ENCODE measurements around the gene MRPL20.

MRPL20 gene

DNA sequence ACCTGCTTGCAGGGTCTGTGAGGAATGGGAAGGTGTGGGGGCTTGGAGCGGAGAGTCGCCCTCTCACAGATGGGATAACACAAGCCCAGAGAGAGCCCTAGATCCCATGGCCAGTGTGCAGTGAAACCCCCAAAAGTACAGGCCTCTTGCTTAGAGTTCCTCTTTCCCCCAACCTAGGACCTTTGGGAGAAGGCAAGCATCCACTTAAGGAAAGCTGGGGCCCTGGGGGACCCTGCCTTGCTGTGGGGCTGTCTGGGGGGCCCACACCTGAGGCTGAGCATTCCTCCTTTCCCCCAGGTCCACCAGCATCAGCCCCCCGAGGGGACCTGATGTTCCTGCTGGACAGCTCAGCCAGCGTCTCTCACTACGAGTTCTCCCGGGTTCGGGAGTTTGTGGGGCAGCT lies 29.5 kb upstream of the MRPL20 start:
- WGBS (ENCODE audit: insufficient coverage, insufficient read length): no CpG with 5 or more reads among the region's 7 CpGs
- Histone ChIP-seq H3K4me3 (ENCODE audit: low read length) (no peak overlapping the region), H3K27ac (ENCODE audit: low read length) (no peak overlapping the region), H3K36me3 (ENCODE audit: control insufficient read depth, insufficient read depth, low read length) (peaks cover 3% of the 10 kb centered on the region; the same call in 1 of the 2 replicates), H3K9me3 (ENCODE audit: control insufficient read depth, insufficient read depth, low read length) (no peaks in the 10 kb centered on the region), H3K4me1 (ENCODE audit: control insufficient read depth, insufficient read depth, low read length) (peaks cover 25% of the 10 kb centered on the region), H3K27me3 (ENCODE audit: control insufficient read depth, insufficient read depth, low read length) (no peaks in the 10 kb centered on the region)
- no peak for DNase-seq (ENCODE audit: low read depth, low spot score)

DNA sequence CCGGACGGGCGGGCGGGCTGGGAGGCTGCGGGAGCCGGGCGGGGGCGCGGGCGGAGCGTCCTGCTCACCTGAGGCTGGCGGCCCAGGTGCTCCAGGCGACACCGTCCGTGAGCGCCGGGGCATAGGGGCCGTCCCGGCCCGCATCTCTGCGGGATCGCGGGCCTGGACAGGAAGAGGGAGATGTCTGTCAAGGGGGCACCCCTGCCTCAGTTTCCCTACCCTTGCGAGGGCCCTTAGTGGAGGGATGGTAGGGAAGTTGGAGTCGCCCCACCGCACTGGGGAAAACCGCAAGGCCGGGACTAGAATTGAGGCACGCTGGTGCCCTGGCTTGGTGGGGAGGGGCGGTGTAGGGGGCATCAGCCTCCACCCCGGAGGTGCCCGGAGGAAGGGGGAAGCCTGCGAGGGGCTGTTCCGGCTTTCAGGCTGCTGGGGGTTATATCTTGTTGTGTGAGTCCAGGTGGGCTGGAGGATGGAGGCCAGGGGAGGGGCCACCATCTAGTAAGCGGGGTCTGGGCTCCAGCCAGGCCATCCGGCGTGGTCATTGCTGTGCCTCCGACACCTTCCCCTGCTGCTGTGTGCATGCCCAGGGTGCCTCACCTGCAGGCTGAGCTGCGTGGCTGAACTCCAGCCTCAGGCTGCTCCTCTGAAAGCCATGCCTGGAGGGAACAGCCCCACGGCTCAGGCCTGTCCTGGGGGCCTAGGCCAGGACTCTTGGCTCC lies 29.0 kb upstream of the MRPL20 start:
- no peak overlapping the region for H3K27ac ChIP-seq (ENCODE audit: low read length)
- no peaks in the 10 kb centered on the region for H3K9me3 ChIP-seq (ENCODE audit: control insufficient read depth, insufficient read depth, low read length)
- WGBS (ENCODE audit: insufficient coverage, insufficient read length): no CpG with 5 or more reads among the region's 40 CpGs
- H3K4me1 ChIP-seq (ENCODE audit: control insufficient read depth, insufficient read depth, low read length): peaks cover 27% of the 10 kb centered on the region
- H3K4me3 ChIP-seq (ENCODE audit: low read length): peak overlapping the region; percentile 41; the same call in 1 of the 2 replicates
- H3K27me3 ChIP-seq (ENCODE audit: control insufficient read depth, insufficient read depth, low read length): no peaks in the 10 kb centered on the region
- no peak for DNase-seq (ENCODE audit: low read depth, low spot score)
- peaks cover 3% of the 10 kb centered on the region; the same call in 1 of the 2 replicates for H3K36me3 ChIP-seq (ENCODE audit: control insufficient read depth, insufficient read depth, low read length)

DNA sequence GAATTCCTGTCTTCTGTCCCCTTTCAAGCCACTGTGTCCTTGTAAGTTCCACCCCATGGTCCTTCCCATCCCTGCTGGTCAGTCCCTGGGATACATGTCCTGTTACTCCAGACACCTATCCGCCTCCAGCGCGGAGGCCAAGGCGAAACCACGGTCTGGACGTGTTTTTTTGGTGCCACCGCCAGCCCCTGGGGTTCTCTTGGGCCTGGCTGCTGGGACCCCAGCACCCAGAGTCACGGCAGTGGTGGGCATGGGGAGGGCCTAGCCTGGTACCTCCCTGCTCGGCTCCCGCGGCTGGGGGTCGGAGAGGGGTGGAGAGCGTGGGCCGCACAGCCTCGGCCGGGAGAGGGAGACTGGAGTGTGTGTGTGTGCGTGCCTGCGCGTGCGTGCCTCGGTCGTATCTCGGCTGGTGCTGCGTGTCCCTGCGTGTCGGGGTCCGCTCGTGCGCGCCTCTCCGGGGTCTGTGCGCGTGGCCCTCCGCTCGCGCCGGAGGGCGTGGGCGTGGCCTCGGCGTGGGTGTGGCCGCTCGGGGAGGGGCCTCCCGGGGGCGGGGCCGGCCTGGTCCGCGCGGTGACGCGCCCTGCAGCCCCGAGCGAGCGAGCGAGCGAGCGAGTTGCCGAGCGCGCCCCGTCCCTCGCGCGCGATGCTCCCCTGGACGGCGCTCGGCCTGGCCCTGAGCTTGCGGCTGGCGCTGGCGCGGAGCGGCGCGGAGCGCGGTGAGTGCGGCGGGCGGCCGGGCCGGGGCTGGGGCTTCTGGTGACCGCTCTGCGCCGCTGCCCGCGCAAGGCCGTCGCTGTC lies 28.2 kb upstream of the MRPL20 start, which contains the start of gene VWA1:
VWA1 (plus strand) TSS at position 585 of the 798 bp plus-strand sequence; CDS start at position 644, 59 bp downstream.
- Histone ChIP-seq H3K9me3 (ENCODE audit: control insufficient read depth, insufficient read depth, low read length) (no peaks in the 10 kb centered on the region), H3K27me3 (ENCODE audit: control insufficient read depth, insufficient read depth, low read length) (no peaks in the 10 kb centered on the region), H3K27ac (ENCODE audit: low read length) (no peak within 1 kb of the TSS), H3K4me1 (ENCODE audit: control insufficient read depth, insufficient read depth, low read length) (peaks cover 27% of the 10 kb centered on the region), H3K36me3 (ENCODE audit: control insufficient read depth, insufficient read depth, low read length) (peaks cover 3% of the 10 kb centered on the region; the same call in 1 of the 2 replicates), H3K4me3 (ENCODE audit: low read length) (peak within 1 kb of the TSS; percentile 41)
- DNase-seq (ENCODE audit: low read depth, low spot score): no peak
- no CpG with 5 or more reads among the region's 89 CpGs for WGBS (ENCODE audit: insufficient coverage, insufficient read length)

DNA sequence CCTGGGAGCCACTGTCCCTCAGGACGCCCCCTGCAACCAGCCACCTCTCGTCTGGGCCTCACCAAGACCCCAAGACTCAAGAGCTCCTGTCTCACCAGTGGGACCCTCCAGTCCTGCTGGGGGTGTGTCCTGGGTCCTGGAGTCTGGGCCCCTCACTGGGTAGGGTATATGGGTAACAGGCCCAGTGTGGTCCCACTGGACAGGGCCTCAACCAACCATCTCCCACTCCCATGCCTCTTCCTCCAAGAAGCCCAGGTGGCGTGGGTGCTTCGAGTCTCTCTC lies 27.7 kb upstream of the MRPL20 start:
- H3K27me3 ChIP-seq (ENCODE audit: control insufficient read depth, insufficient read depth, low read length): no peaks in the 10 kb centered on the region
- WGBS (ENCODE audit: insufficient coverage, insufficient read length): no CpG with 5 or more reads among the region's 4 CpGs
- H3K27ac ChIP-seq (ENCODE audit: low read length): no peak overlapping the region
- H3K36me3 ChIP-seq (ENCODE audit: control insufficient read depth, insufficient read depth, low read length): 0 out of 2 replicates have a peak, but pooled peaks cover 3% of the 10 kb centered on the region
- H3K9me3 ChIP-seq (ENCODE audit: control insufficient read depth, insufficient read depth, low read length): no peaks in the 10 kb centered on the region
- H3K4me3 ChIP-seq (ENCODE audit: low read length): peak overlapping the region; percentile 41; the same call in 1 of the 2 replicates
- H3K4me1 ChIP-seq (ENCODE audit: control insufficient read depth, insufficient read depth, low read length): peaks cover 27% of the 10 kb centered on the region
- DNase-seq (ENCODE audit: low read depth, low spot score): no peak

DNA sequence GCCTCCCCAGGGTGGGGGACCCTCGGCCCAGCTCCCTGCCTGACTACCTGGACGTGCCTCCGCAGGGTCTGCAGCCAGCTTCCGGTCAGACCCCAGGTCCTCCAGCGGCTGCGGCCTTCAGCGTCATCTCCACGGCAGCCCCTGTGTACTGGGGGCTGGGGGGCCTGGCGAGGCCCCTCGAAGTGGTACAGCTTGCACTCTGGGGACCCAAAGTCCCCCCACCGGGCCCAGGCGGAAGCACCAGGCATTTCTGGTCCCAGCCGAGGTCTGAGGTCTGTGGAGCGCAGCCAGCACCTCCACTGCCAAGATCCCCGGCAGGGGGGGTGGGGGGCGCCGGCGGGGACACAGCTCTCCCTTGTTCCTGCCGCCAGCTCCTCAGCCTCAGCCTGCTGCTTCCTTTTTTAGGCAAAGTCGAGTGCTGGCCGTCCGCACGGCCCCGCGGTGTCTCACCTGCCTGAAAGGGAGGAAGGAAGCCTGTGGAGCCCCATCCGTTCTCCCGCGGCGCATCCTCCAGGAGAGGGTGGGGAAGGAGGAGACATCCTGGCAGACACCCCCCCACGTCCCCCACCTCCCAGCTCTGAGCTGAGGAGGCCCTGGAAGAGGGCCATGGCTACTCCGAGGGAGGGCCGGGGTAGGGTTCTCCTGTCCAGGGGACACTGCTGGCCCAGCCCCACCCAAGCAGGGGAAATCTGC lies 27.2 kb upstream of the MRPL20 start:
- no CpG with 5 or more reads among the region's 32 CpGs for WGBS (ENCODE audit: insufficient coverage, insufficient read length)
- Histone ChIP-seq H3K4me1 (ENCODE audit: control insufficient read depth, insufficient read depth, low read length) (peaks cover 27% of the 10 kb centered on the region), H3K27me3 (ENCODE audit: control insufficient read depth, insufficient read depth, low read length) (no peaks in the 10 kb centered on the region), H3K9me3 (ENCODE audit: control insufficient read depth, insufficient read depth, low read length) (no peaks in the 10 kb centered on the region), H3K4me3 (ENCODE audit: low read length) (no peak overlapping the region), H3K36me3 (ENCODE audit: control insufficient read depth, insufficient read depth, low read length) (0 out of 2 replicates have a peak, but pooled peaks cover 3% of the 10 kb centered on the region), H3K27ac (ENCODE audit: low read length) (no peak overlapping the region)
- DNase-seq (ENCODE audit: low read depth, low spot score): no peak

DNA sequence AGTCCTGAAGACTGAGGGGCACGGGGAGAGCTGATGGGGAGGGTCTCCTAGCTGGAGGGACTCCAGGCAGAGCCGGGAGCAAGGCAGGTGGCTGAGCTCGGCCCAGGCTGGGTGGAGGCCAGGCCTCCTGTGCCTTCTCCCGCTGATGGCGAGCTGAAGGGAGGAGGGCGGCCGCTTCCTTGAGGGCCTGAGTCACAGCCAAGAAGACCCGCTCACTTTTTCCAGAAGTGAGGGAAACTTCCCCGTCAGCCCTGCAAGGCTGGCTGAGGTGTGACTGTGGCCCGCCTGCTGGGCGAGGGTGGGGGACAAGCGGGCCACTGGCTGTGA lies 26.7 kb upstream of the MRPL20 start:
- no peak for DNase-seq (ENCODE audit: low read depth, low spot score)

DNA sequence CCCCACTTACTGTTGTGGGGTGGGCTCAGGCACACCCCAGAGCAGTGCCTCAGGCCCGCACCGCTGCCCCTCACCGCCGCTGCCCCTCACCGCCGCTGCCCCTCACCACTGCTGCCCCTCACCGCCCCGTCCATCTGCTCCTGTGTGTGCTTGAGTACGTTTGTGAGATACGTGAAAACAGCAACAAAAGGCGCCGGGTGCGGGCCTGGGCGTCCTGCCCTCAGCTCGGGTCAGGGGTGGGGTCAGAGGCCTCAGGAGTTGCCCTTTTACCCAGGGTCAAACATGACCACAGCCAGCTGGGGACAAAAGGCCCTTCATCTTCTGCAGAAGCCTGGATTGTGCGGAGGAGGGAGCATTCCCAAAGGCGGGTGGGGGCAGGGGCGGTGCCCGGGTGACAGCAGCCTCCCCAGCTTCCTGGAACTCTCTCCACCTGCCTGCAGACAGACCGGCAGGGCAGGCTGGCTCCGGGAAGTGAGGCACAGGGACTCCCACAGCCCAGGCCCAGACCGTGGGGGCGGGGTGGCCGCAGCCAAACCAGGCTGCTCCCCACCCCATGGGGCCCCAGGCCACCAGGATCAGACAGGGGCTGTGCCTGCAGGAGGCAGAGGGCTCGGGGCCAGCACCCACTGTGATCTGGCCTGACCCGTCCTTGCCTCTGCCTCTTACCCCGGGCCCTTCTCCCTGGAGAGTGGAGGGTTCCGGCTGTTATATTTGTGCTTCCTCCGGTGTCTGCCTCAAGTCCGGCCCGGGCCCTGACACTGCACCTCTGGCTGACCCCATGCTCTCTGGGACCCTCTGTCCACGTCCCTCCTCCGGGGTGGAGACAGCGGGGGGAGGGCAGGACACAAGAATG lies 26.1 kb upstream of the MRPL20 start:
- Histone ChIP-seq H3K27me3 (ENCODE audit: control insufficient read depth, insufficient read depth, low read length) (no peaks in the 10 kb centered on the region), H3K9me3 (ENCODE audit: control insufficient read depth, insufficient read depth, low read length) (no peaks in the 10 kb centered on the region), H3K4me3 (ENCODE audit: low read length) (no peak overlapping the region), H3K36me3 (ENCODE audit: control insufficient read depth, insufficient read depth, low read length) (no peaks in the 10 kb centered on the region), H3K4me1 (ENCODE audit: control insufficient read depth, insufficient read depth, low read length) (peaks cover 27% of the 10 kb centered on the region), H3K27ac (ENCODE audit: low read length) (no peak overlapping the region)
- no peak for DNase-seq (ENCODE audit: low read depth, low spot score)
- no CpG with 5 or more reads among the region's 34 CpGs for WGBS (ENCODE audit: insufficient coverage, insufficient read length)

More for the DNA sequence above, 26.7 kb upstream of the MRPL20 start:
- Histone ChIP-seq H3K27ac (ENCODE audit: low read length) (no peak overlapping the region), H3K27me3 (ENCODE audit: control insufficient read depth, insufficient read depth, low read length) (no peaks in the 10 kb centered on the region), H3K4me1 (ENCODE audit: control insufficient read depth, insufficient read depth, low read length) (peaks cover 27% of the 10 kb centered on the region), H3K36me3 (ENCODE audit: control insufficient read depth, insufficient read depth, low read length) (no peaks in the 10 kb centered on the region), H3K4me3 (ENCODE audit: low read length) (no peak overlapping the region), H3K9me3 (ENCODE audit: control insufficient read depth, insufficient read depth, low read length) (no peaks in the 10 kb centered on the region)
- WGBS (ENCODE audit: insufficient coverage, insufficient read length): no CpG with 5 or more reads among the region's 12 CpGs

DNA sequence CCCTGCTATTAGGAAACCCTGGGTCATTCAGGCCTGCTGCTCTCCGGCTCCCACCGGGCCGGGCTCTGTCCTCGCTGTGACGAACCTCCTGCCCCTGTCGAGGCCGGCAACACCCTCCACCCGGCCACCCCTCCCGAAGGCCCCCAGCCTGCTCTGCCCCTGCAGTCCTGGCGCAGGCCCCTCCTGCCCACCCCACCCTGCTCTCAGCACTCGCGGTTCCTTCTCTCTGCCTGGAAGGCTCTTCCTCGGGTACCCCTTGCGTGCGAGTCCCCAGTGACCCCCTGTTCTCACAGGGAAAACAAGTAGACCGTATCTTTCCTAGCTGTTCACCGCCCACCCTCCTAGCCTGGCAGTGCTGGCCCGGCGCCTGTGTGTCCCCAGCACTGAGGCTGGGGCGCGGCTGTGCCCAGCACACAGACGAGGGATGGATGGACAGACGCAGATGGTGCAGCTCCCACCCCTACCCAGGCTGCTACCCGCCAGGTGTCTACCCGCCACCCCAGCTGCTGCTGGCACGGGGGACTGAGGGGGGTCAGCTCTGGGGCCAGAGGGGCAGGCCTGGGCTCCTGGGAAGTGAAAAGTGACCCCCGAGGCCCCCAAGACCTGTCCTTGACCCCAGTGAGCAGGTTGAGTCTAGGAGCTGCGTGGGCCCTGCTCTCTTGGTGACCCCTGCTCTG lies 25.3 kb upstream of the MRPL20 start:
- Histone ChIP-seq H3K9me3 (ENCODE audit: control insufficient read depth, insufficient read depth, low read length) (no peaks in the 10 kb centered on the region), H3K4me3 (ENCODE audit: low read length) (no peak overlapping the region), H3K27me3 (ENCODE audit: control insufficient read depth, insufficient read depth, low read length) (no peaks in the 10 kb centered on the region), H3K27ac (ENCODE audit: low read length) (no peak overlapping the region), H3K4me1 (ENCODE audit: control insufficient read depth, insufficient read depth, low read length) (peaks cover 27% of the 10 kb centered on the region), H3K36me3 (ENCODE audit: control insufficient read depth, insufficient read depth, low read length) (no peaks in the 10 kb centered on the region)
- WGBS (ENCODE audit: insufficient coverage, insufficient read length): no CpG with 5 or more reads among the region's 28 CpGs
- no peak for DNase-seq (ENCODE audit: low read depth, low spot score)

DNA sequence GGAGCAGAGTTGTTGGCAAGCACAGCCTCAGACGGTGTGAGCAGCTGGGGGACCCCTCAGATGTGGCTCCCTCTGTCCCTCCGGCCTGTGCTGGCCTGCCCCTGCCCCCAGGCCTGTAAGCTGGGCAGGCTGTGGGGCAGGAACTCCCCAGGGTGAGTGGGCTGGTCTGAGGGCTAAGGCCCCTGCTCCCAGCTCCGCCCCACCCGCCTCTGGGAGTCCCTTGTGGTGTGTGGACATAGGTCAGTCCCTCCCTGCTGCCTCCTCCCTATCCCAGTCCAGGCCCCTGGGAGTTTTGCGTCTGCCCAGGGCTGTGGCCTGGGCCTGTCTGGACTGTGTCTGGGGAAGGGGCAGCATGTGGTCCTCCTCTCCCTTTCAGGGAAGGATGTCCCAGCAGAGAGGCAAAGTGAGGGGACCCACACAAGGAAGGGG lies 24.8 kb upstream of the MRPL20 start:
- Histone ChIP-seq H3K4me3 (ENCODE audit: low read length) (no peak overlapping the region), H3K36me3 (ENCODE audit: control insufficient read depth, insufficient read depth, low read length) (no peaks in the 10 kb centered on the region), H3K9me3 (ENCODE audit: control insufficient read depth, insufficient read depth, low read length) (no peaks in the 10 kb centered on the region), H3K27me3 (ENCODE audit: control insufficient read depth, insufficient read depth, low read length) (no peaks in the 10 kb centered on the region), H3K4me1 (ENCODE audit: control insufficient read depth, insufficient read depth, low read length) (peaks cover 27% of the 10 kb centered on the region), H3K27ac (ENCODE audit: low read length) (no peak overlapping the region)
- DNase-seq (ENCODE audit: low read depth, low spot score): no peak
- WGBS (ENCODE audit: insufficient coverage, insufficient read length): no CpG with 5 or more reads among the region's 5 CpGs

All from iPS DF 6.9 (cell line).